Activated T-cell treated with anti-CD3 and anti-CD28 coated beads, Interleukin-2, amount 50 U/mL, for 72 hours (primary cell): ENCODE data around the gene ZNF772. TPM values are rescaled to one million over a fixed set of nuclear protein-coding genes. Genes with fewer than 3 reads are reported as not detected.
A peak's percentile ranks its signal among the peaks of the same experiment; 100 is the strongest.
"Not testable (repeated sequence)": the region's sequence is repeated elsewhere in the genome, so short reads cannot be mapped to it uniquely, and the experiment has no call there.

ENCODE experiments used
- ATAC-seq, 2 donors: fragments of 150-1000 bp; cut with Tn5 transposase; replicated peaks in 1 of 2; 2 replicates each; pipeline ENCODE4 v1.10.0; 2021; ENCODE audit warnings: moderate library complexity in 2 of 2, mild to moderate bottlenecking in 1 of 2
- DNase-seq, 2 donors: peaks; one replicate each; pipeline ENCODE4 v3.0.0; 2021 to 2022; ENCODE audit warnings: mixed read lengths in 1 of 2
- H3K27ac Mint-ChIP-seq: one replicate; pipeline ENCODE4 v1.8.0; 2022; ENCODE audit warnings: mild to moderate bottlenecking, moderate library complexity, mixed read lengths
- H3K27me3 Mint-ChIP-seq: one replicate; pipeline ENCODE4 v1.8.0; 2022; ENCODE audit warnings: low read depth, mixed read lengths
- H3K36me3 Mint-ChIP-seq, 2 donors: one replicate each; pipeline ENCODE4 v1.8.0; 2022; ENCODE audit warnings: mixed read lengths in 2 of 2, mild to moderate bottlenecking in 1 of 2; ENCODE audit not compliant: insufficient read depth in 2 of 2
- H3K4me1 Mint-ChIP-seq: one replicate; pipeline ENCODE4 v1.8.0; 2022; ENCODE audit warnings: low read depth, mixed read lengths
- H3K4me3 Mint-ChIP-seq, 2 donors: one replicate each; pipeline ENCODE4 v1.8.0; 2022; ENCODE audit warnings: mild to moderate bottlenecking in 2 of 2, mixed read lengths in 2 of 2, moderate library complexity in 2 of 2
- H3K9me3 Mint-ChIP-seq, 2 donors: one replicate each; pipeline ENCODE4 v1.8.0; 2022; ENCODE audit warnings: mixed read lengths in 2 of 2
- total RNA-seq, 2 donors: library from RNA; stranded (reverse); gene quantifications; one replicate each; pipeline ENCODE4 v1.2.3, GENCODE V29; 2022

ZNF772 gene
- total RNA-seq, result 1 to 10 TPM; 6.4 to 7.7 TPM

DNA sequence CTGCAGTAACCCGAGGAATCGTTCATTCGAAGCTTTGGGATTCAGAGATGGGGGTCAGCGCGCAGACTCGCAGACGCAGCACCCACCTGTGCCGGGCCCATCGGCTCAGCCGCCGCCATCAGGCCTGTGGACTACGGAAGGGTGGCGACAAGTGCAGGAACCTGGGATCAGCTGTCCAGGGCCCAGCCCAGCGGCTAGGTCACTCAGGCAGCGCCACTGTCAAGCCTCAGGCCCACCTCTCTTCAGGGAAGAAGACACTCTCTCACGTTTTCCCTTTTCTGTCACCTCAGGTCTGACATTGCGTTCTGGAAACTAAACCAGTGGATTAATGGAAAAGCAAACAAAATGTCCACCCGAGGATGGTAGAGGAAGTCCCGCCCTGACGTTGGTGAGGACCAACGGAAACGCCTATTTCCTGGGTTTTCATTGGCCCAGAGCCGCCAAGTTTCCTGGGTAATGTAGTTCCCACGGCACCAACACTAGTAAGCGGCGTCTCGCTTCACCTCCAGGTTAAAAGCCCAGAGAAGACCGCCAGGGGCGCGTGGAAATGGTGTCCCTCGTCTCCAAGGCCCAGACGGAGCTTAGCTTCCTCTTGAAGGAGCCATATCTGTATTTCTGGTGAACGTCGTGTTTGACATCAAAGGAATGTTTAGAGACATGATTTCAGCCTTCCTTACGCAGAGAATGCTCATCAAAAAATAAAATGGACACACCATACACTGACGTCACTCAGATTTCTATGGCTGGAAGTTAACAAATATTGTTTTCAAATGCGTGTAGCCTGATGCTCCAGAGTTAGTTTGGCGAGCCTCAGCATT is at the start of gene ZNF772:
Gene ZNF772, minus strand, starts transcription at position 376 of the 818 bp plus-strand sequence. Its CDS starts 257 bp downstream, at position 119.
- H3K27ac Mint-ChIP-seq, result peak within 1 kb of the TSS; percentile 64
- H3K36me3 Mint-ChIP-seq, result peaks cover 53 to 57% of the 10 kb centered on the region in 2 donors
- H3K9me3 Mint-ChIP-seq, result peaks cover 29 to 36% of the 10 kb centered on the region in 2 donors
- DNase-seq (peak; percentile 84 to 92), ATAC-seq (peak; percentile 100)
- peaks cover 11% of the 10 kb centered on the region for H3K4me1 Mint-ChIP-seq
- H3K4me3 Mint-ChIP-seq, result peak within 1 kb of the TSS; percentile 88
- H3K27me3 Mint-ChIP-seq, result no peaks in the 10 kb centered on the region

DNA sequence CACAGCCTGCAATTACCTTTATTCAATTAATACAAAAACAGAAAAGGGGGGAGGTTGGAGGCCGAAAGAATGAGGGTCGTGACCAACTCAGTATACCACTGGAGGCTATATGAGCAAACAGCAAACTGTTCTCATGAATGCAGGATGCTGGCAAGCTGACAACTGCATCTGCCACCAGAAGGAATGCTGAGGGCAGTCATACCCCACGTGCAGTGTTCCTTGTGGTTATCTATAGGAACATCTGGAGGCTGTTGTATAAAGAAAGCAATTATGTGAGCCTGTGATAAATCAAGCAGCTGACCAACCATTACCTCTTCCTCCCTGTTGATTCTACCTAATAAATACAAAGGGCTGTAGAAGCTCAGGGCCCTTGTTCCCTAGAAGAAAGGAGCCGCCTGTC is 40.7 kb upstream of the ZNF772 start:
- Mint-ChIP-seq H3K36me3 (peaks cover 29 to 45% of the 10 kb centered on the region in 2 donors), H3K9me3 (peaks cover 16 to 29% of the 10 kb centered on the region in 2 donors)

DNA sequence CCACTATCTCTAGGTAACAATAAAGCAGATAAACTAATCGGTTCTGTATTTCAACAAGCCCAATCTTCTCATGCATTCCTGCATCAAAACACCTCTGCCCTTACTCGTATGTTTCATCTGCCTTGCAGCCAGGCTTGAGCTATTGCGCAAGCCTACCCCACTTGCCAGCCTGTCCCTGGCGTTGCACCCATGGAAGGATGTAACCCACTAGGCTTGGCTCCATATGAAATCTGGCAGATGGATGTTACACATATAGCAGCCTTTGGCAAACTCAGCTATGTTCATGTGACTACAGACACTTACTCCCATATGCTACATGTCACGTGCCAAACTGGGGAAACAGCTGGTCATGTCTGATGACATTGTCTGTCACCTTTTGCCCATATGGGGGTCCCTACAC is 37.9 kb upstream of the ZNF772 start:
- H3K9me3 Mint-ChIP-seq, result peaks cover 21 to 32% of the 10 kb centered on the region in 2 donors
- peaks cover 35 to 46% of the 10 kb centered on the region in 2 donors for H3K36me3 Mint-ChIP-seq
- H3K27ac Mint-ChIP-seq, result no peak overlapping the region
- ATAC-seq (no peak), DNase-seq (no peak)
- no peak overlapping the region for H3K4me3 Mint-ChIP-seq
- H3K4me1 Mint-ChIP-seq, result no peaks in the 10 kb centered on the region
- no peaks in the 10 kb centered on the region for H3K27me3 Mint-ChIP-seq

More for the DNA sequence above, 40.7 kb upstream of the ZNF772 start:
- not testable (repeated sequence) for H3K4me3 Mint-ChIP-seq, H3K4me1 Mint-ChIP-seq, ATAC-seq, H3K27ac Mint-ChIP-seq, DNase-seq, H3K27me3 Mint-ChIP-seq

DNA sequence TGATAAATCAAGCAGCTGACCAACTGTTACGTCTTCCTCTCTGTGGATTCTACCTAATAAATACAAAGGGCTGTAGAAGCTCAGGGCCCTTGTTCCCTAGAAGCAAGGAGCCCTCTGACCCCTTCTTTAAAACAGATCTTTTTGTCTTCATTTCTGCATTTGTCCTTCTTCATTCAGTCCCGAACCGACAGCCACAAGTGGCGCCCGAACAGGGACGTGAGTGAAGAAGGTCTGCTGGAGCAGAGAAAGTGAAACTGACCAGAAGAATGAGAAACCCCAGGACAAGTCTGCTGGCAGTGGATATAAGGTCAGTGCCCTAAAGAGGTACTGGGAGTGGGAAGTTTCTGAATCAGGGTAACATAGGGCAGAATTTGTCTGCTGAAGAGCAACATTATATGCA is 35.5 kb upstream of the ZNF772 start:
- DNase-seq, result peak in 1 of 2 donors; percentile 6
- no peak for ATAC-seq
- peaks cover 39 to 64% of the 10 kb centered on the region in 2 donors for H3K36me3 Mint-ChIP-seq
- no peak overlapping the region for H3K27ac Mint-ChIP-seq
- no peak overlapping the region for H3K4me3 Mint-ChIP-seq
- peaks cover 17 to 32% of the 10 kb centered on the region in 2 donors for H3K9me3 Mint-ChIP-seq
- H3K27me3 Mint-ChIP-seq, result no peaks in the 10 kb centered on the region
- H3K4me1 Mint-ChIP-seq, result no peaks in the 10 kb centered on the region

DNA sequence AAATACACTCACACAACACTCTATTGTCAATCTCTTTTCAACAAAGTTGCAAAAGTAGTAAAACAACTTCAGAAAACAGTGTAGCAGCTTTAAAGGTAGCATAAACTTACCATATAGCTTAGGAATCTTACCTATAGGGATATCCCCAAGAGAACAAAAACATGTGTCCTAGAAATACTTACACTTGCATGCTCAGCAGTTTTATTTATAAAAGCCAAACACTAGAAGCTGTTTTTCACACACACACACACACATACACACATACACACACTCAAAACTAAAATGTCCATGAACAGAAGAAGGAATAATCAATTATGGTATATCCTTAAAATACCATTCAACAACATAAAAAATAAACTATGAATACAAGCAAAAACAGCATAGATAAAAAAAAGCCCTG is 34.1 kb upstream of the ZNF772 start:
- ATAC-seq, result no peak
- DNase-seq, result no peak
- Mint-ChIP-seq H3K27ac (no peak overlapping the region), H3K4me3 (no peak overlapping the region), H3K27me3 (no peaks in the 10 kb centered on the region), H3K4me1 (no peaks in the 10 kb centered on the region), H3K36me3 (peaks cover 43 to 70% of the 10 kb centered on the region in 2 donors), H3K9me3 (peaks cover 14 to 34% of the 10 kb centered on the region in 2 donors)

DNA sequence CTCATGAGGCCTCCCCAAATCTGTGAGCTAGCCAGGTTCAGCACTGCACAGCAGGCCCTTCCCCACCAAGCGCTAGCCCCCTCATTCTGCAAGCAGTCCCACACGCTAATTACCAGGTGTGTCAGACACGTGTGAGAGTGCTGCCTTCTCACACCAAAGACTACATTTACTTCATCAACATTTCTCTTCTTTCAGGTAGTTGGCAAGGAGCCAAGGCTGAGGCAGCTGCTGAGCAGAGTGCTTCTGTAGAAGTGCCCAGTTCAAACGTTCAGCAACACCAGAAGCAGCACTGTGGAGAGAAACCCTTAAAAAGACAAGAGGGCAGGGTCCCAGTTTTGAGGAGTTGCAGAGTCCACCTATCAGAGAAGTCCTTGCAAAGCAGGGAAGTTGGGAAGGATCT is 28.8 kb upstream of the ZNF772 start:
- Mint-ChIP-seq H3K4me3 (no peak overlapping the region), H3K4me1 (peaks cover 13% of the 10 kb centered on the region), H3K9me3 (peaks cover 17 to 34% of the 10 kb centered on the region in 2 donors)

DNA sequence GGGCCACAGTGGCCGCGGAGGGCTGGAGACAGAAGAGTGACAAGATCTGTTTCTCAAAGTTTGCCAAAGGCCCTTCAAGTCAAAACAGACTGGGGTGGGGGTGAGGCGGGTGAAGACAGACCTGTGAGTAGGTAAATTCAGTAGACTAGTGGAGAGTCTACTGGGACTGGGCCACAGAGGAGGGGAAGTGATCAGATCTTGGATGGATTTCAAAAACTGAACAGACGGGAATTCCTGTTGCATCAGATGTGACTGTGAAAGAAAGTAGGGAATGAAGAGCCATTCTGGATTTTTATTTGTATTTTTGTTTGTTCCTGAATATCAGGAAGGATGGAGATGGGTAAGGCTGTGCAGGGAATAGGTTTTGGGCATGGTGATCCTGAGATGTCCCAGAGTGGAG is 23.0 kb upstream of the ZNF772 start:
- H3K4me3 Mint-ChIP-seq, result peak overlapping the region; percentile 48 to 90
- H3K27ac Mint-ChIP-seq, result peak overlapping the region; percentile 91
- H3K36me3 Mint-ChIP-seq, result peaks cover 48 to 59% of the 10 kb centered on the region in 2 donors
- peaks cover 33% of the 10 kb centered on the region for H3K4me1 Mint-ChIP-seq
- not testable (repeated sequence) for H3K27me3 Mint-ChIP-seq, ATAC-seq, DNase-seq
- peaks cover 22 to 30% of the 10 kb centered on the region in 2 donors for H3K9me3 Mint-ChIP-seq

More for the DNA sequence above, 28.8 kb upstream of the ZNF772 start:
- Mint-ChIP-seq H3K27me3 (no peaks in the 10 kb centered on the region), H3K36me3 (peaks cover 57 to 81% of the 10 kb centered on the region in 2 donors), H3K27ac (no peak overlapping the region)
- ATAC-seq, result no peak
- DNase-seq, result no peak

DNA sequence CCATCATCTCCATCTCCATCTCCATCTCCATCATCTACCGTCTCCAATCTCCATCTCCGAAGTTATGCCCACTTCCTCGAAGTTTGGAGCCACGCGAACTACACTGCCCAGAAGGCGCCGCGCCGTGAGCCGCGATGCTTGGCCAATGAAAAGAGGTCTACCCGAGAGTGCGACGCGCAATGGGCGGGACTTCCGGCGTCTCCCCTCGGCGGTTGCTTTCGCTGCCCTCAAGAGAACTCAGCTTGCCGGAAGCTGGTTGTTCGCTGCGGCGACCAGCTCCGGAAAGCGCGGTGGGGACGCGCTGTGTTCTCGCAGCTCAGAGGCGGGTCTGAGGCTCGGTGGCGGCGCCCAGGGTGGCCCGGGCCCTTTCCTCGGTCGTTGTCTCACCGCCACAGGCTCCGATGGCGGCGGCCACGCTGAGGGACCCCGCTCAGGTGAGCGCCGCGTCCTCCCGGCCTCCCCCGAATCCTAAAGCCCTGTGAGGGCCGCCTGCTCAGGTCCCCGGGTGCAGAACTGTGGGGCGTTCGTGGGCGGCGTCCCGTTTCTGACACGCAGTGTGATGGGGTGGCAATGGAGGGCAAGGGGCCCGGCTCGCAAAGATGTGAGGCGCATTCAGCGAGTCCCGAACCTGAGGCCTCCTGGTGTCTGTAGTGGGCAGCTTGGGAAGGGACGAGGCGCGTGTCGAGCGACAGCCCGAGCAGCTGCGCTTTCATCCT is 22.5 kb upstream of the ZNF772 start, which contains the start of gene ZNF773:
Gene ZNF773, plus strand, starts transcription at position 259 of the 716 bp plus-strand sequence. Its CDS starts 143 bp downstream, at position 402.
- not testable (repeated sequence) for H3K27me3 Mint-ChIP-seq
- H3K36me3 Mint-ChIP-seq, result peaks cover 44 to 57% of the 10 kb centered on the region in 2 donors
- peak within 1 kb of the TSS; percentile 91 for H3K27ac Mint-ChIP-seq
- H3K4me3 Mint-ChIP-seq, result peak within 1 kb of the TSS; percentile 48 to 90
- H3K9me3 Mint-ChIP-seq, result peaks cover 22 to 30% of the 10 kb centered on the region in 2 donors
- DNase-seq (peak; percentile 96 to 97), ATAC-seq (peak; percentile 98 to 99)
- H3K4me1 Mint-ChIP-seq, result peaks cover 33% of the 10 kb centered on the region

DNA sequence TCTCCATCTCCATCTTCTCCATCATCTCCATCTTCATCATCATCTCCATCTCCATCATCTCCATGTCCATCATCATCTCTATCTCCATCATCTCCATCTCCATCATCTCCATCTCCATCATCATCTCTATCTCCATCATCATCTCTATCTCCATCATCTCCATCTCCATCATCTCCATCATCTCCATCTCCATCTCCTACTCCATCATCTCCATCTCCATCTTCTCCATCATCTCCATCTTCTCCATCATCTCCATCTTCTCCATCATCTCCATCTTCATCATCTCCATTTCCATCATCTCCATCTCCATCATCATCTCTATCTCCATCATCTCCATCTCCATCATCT is 21.9 kb upstream of the ZNF772 start:
- Mint-ChIP-seq H3K36me3 (peaks cover 41 to 57% of the 10 kb centered on the region in 2 donors), H3K4me1 (peaks cover 33% of the 10 kb centered on the region), H3K27ac (peak overlapping the region; percentile 31), H3K4me3 (peak overlapping the region; percentile 48 to 90), H3K9me3 (peaks cover 25 to 33% of the 10 kb centered on the region in 2 donors)
- not testable (repeated sequence) for DNase-seq, H3K27me3 Mint-ChIP-seq, ATAC-seq

DNA sequence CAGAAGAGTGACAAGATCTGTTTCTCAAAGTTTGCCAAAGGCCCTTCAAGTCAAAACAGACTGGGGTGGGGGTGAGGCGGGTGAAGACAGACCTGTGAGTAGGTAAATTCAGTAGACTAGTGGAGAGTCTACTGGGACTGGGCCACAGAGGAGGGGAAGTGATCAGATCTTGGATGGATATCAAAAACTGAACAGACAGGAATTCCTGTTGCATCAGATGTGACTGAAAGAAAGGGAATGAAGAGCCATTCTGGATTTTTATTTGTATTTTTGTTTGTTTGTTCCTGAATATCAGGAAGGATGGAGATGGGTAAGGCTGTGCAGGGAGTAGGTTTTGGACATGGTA is 10.9 kb upstream of the ZNF772 start:
- H3K4me3 Mint-ChIP-seq, result peak overlapping the region; percentile 70 to 75
- peak overlapping the region; percentile 52 for H3K27ac Mint-ChIP-seq
- H3K36me3 Mint-ChIP-seq, result peaks cover 52 to 54% of the 10 kb centered on the region in 2 donors
- peak in 1 of 2 donors; percentile 4 for ATAC-seq
- H3K27me3 Mint-ChIP-seq, DNase-seq: not testable (repeated sequence)
- peaks cover 16% of the 10 kb centered on the region for H3K4me1 Mint-ChIP-seq
- H3K9me3 Mint-ChIP-seq, result peaks cover 17 to 42% of the 10 kb centered on the region in 2 donors

DNA sequence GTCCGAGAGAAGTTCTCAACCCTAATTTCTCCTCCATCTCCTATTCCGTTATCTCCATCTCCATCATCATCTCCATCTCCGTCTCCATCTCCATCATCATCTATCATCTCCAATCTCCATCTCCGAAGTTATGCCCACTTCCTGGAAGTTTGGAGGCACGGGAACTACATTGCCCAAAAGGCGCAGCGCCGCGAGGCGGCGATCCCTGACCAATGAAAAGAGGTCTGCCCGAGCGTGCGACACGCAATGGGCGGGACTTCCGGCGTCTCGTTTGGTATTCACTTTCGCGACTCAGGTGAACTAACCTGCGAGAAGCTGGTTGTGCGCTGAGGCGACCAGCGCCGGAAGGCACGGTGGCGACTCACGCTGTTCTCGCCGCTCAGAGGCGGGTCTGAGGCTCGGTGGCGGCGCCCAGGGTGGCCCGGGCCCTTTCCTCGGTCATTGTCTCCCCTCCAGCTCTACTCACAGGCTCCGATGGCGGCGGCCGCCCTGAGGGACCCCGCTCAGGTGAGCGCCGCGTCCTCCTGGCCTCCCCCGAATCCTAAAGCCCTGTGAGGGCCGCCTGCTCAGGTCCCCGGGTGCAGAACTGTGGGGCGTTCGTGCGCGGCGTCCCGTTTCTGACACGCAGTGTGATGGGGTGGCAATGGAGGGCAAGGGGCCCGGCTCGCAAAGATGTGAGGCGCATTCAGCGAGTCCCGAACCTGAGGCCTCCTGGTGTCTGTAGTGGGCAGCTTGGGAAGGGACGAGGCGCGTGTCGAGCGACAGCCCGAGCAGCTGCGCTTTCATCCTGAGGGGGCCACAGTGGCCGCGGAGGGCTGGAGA is 10.3 kb upstream of the ZNF772 start, which contains the start of gene ZNF419:
Gene ZNF419, plus strand, starts transcription at position 274 of the 822 bp plus-strand sequence. Its CDS starts 201 bp downstream, at position 475.
- DNase-seq (peak; percentile 93 to 94), ATAC-seq (peak; percentile 98 to 99)
- H3K27me3 Mint-ChIP-seq, result not testable (repeated sequence)
- H3K4me1 Mint-ChIP-seq, result peaks cover 16% of the 10 kb centered on the region
- peaks cover 16 to 36% of the 10 kb centered on the region in 2 donors for H3K9me3 Mint-ChIP-seq
- H3K36me3 Mint-ChIP-seq, result peaks cover 46 to 48% of the 10 kb centered on the region in 2 donors
- peak within 1 kb of the TSS; percentile 70 to 75 for H3K4me3 Mint-ChIP-seq
- H3K27ac Mint-ChIP-seq, result peak within 1 kb of the TSS; percentile 52

DNA sequence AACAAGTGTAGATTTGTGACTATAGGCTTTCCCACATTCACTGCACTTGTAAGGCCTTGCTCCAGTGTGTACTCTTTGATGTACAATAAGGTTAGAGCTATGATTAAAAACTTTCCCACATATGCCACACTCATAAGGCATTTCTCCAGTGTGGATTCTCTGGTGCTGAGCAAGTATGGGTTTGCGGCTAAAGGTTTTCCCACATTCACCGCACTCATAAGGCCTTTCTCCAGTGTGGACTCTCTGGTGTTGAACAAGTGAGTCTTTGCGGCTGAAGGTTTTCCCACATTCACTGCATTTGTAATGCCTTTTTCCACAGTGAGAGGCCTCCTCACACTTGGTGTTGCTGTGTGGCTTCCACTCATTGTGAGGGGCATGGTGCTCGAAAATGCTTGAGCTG is 3.7 kb downstream of the ZNF772 start:
- Mint-ChIP-seq H3K4me1 (peaks cover 11% of the 10 kb centered on the region), H3K27ac (no peak overlapping the region), H3K9me3 (peaks cover 30 to 45% of the 10 kb centered on the region in 2 donors), H3K36me3 (peaks cover 56 to 78% of the 10 kb centered on the region in 2 donors), H3K27me3 (no peaks in the 10 kb centered on the region), H3K4me3 (no peak overlapping the region)
- DNase-seq (no peak), ATAC-seq (no peak)
